Measurements from ENCODE around the gene FGFR2.

DNA sequence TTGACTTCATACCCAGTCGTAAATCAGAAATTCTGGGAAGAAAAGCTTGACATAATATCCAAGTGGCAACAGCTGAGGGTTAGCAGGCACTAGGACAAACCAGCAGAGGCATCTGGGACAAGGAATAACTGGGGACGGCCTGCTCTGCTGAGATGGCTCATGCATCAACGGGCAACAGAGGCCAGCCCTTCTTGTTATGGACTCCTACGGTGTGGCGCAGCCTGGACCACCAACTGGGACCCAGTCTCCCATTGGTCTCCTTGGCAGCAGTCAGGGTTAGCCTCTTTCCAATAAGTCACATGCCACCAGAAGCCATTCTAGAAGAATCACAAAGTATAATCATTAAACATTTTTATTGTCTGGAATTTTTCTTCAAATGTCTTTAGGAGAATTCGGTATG is 15.0 kb downstream of the FGFR2 start:
- TF ChIP-seq, protein P1, sequence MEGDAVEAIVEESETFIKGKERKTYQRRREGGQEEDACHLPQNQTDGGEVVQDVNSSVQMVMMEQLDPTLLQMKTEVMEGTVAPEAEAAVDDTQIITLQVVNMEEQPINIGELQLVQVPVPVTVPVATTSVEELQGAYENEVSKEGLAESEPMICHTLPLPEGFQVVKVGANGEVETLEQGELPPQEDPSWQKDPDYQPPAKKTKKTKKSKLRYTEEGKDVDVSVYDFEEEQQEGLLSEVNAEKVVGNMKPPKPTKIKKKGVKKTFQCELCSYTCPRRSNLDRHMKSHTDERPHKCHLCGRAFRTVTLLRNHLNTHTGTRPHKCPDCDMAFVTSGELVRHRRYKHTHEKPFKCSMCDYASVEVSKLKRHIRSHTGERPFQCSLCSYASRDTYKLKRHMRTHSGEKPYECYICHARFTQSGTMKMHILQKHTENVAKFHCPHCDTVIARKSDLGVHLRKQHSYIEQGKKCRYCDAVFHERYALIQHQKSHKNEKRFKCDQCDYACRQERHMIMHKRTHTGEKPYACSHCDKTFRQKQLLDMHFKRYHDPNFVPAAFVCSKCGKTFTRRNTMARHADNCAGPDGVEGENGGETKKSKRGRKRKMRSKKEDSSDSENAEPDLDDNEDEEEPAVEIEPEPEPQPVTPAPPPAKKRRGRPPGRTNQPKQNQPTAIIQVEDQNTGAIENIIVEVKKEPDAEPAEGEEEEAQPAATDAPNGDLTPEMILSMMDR (IDR thresholded peaks at IDR 0.05; ENCODE audit: poor library complexity), result no peak
- TF ChIP-seq EZH2 (IDR thresholded peaks at IDR 0.05; ENCODE audit: borderline replicate concordance), result no peak
- TF ChIP-seq EZH2phosphoT487 (IDR thresholded peaks at IDR 0.05; ENCODE audit: low read depth, severe bottlenecking, unreplicated experiment), result no peak
